HG03064 (cell line): ENCODE results near the gene GPATCH1.
"Not testable (repeated sequence)": the region's sequence is repeated elsewhere in the genome, so short reads cannot be mapped to it uniquely, and the experiment has no call there.

ENCODE experiments used
- ATAC-seq: cut with Tn5 transposase; IDR thresholded peaks from one replicate; pipeline ENCODE4 v1.9.1; 2021; ENCODE audit warnings: low read depth; ENCODE audit not compliant: unreplicated experiment

Gene GPATCH1, protein sequence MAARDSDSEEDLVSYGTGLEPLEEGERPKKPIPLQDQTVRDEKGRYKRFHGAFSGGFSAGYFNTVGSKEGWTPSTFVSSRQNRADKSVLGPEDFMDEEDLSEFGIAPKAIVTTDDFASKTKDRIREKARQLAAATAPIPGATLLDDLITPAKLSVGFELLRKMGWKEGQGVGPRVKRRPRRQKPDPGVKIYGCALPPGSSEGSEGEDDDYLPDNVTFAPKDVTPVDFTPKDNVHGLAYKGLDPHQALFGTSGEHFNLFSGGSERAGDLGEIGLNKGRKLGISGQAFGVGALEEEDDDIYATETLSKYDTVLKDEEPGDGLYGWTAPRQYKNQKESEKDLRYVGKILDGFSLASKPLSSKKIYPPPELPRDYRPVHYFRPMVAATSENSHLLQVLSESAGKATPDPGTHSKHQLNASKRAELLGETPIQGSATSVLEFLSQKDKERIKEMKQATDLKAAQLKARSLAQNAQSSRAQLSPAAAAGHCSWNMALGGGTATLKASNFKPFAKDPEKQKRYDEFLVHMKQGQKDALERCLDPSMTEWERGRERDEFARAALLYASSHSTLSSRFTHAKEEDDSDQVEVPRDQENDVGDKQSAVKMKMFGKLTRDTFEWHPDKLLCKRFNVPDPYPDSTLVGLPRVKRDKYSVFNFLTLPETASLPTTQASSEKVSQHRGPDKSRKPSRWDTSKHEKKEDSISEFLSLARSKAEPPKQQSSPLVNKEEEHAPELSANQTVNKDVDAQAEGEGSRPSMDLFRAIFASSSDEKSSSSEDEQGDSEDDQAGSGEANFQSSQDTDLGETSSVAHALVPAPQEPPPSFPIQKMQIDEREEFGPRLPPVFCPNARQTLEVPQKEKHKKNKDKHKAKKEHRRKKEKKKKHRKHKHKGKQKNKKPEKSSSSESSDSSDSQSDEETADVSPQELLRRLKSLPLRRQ

DNA sequence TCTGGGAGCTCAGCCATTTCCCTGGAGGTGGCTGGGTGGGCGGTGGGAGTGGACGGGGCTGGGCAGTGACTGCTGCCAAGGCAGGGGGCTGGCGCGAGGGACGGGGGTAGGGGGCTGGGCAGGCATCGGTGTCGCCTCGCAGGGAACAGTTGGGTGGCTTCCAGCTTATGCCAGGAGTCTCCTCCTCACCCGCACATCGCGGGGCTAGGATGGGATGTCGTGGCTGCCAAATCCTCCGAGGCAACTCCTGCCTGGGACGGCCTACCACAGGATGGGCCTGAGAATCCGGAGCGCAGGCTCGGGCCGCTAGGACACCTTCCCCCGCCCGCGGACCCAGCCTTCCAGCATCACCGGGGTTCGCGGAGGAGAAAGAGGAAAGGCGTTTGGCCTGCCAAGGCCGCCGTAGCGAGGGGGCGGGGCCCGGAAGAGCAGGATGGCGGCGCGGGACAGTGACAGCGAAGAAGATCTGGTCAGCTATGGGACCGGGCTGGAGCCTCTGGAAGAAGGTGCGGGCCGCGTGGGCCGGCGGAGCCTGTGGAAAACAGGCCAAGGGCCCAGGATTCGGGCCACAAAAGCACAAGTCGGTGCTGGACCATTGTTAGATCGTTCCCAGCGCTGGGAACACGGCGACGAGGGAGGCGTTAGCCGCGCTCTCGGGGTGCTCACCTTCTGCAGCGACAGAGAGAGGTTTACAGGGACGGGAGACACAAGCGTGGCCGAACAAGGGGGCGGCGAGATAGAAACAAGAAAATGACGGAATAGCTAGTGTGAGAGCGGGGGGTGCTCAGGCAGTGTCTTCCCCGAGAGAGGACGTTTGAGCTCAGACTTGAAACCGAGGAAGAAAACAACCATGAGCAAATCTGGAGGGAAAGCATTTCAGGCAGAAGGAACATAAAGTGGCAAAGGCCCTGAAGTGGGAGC lies at the start of gene GPATCH1:
TSS of gene GPATCH1 (plus strand) at position 421 of the 921 bp plus-strand sequence. CDS start at position 434, 13 bp downstream.
- peak; percentile 70 for ATAC-seq

DNA sequence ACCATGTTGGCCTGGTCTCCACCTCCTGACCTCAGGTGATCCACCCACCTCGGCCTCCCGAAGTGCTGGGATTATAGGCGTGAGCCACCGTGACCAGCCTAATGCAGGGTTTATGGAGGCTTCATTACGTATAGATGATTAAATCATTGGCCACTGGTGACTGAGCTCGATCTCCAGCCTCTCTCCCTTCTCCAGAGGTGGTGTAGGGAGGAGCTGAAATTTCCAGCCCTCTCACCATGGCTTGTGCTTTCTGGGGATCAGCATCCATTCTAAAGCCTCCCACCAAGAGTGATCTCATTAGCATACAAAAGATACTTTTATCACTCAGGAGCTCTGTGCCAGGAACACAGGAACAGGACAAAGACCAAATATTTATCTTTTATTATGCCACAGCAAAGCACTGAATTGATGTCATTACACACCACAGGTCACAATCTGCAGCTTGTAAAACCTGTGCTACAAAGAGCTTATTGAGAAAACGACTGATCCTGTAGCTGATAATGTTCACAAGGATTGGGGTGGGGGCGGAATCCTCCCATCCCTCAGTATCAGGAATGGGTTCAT lies 48.7 kb upstream of the GPATCH1 start:
- ATAC-seq: no peak

DNA sequence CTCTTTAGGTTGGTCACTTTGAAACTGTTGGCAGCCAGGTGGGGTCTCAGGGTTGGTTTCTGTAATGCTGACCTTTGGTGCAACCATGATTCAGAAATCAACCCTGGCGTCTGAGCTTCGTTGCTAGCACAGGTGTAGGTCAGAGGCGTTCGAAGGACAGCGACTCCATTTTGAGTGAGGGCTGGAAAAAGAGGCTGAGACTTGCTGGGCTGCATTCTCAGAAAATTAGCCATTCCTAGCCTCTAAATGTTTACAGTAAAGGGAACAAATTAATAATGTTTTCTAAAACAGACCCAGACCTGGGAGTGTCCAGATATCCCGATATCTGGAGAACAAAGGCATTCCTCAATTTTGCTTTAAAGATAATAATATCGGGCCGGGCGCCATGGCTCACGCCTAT lies 45.5 kb upstream of the GPATCH1 start:
- no peak for ATAC-seq

DNA sequence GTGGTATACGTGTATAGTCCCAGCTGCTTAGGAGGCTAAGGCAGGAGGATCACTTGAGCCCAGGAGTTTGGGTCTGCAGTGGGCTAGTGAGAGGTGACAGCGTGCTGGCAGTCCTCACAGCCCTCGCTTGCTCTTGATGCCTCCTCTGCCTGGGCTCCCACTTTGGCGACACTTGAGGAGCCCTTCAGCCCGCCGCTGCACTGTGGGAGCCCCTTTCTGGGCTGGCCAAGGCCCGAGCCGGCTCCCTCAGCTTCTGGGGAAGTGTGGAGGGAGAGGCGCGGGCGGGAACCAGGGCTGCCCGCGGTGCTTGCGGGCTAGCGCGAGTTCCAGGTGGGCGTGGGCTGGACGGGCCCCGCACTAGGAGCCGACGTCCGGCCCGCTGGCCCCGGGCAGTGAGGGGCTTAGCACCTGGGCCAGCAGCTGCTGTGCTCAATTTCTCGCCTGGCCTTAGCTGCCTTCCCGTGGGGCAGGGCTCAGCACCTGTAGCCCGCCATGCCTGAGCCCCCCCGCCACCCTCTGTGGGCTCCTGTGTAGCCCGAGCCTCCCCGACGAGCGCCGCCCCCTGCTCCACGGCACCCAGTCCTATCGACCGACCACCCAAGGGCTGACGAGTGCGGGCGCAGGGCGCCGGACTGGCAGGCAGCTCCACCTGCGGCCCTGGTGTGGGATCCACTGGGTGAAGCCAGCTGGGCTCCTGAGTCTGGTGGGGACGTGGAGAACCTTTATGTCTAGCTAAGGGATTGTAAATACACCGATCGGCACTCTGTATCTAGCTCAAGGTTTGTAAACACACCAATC lies 44.4 kb upstream of the GPATCH1 start:
- ATAC-seq: not testable (repeated sequence)

DNA sequence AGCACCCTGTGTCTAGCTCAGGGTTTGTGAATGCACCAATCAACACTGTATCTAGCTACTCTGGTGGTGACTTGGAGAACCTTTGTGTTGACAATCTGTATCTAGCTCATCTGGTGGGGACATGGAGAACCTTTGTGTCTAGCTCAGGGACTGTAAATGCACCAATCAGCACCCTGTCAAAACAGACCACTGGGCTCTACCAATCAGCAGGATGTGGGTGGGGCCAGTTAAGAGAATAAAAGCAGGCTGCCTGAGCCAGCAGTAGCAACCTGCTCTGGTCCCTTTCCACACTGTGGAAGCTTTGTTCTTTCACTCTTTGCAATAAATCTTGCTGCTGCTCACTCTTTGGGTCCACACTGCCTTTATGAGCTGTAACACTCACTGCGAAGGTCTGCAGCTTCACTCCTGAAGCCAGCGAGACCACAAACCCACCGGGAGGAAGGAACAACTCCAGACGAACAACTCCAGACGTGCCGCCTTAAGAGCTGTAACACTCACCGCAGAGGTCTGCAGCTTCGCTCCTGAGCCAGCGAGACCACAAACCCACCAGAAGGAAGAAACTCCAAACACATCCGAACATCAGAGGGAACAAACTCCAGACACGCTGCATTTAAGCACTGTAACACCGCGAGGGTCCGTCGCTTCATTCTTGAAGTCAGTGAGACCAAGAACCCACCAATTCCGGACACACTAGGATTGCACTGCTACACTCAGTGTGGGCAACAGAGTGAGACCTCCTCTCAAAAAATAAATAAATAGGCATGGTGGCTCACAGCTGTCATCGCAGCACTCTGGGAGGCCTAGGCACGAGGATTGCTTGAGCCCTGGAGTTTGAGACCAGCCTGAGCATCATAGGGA lies 43.6 kb upstream of the GPATCH1 start:
- not testable (repeated sequence) for ATAC-seq

DNA sequence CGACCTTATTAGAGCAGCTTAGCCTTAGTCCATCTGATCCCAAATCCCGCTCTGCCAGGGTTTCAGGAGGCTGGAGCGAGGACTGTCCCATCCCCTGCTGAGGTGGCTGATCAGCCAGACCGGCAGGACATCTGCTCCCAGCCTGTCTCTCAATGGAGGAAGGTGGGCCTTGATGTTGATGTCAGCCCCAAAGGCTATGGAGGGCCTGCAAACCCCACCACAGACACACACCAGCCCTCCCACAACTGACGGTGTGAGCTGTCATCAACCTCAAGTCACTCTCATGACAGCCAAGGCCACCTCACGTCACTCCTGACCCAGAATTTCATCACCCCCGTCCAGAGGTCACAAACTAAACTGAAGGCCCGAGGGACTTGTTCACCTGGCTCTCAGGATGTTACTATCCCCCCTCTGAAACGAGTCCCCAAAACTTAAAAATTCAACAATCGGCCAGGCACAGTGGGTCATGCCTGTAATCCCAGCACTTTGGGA lies 41.8 kb upstream of the GPATCH1 start:
- ATAC-seq: no peak

DNA sequence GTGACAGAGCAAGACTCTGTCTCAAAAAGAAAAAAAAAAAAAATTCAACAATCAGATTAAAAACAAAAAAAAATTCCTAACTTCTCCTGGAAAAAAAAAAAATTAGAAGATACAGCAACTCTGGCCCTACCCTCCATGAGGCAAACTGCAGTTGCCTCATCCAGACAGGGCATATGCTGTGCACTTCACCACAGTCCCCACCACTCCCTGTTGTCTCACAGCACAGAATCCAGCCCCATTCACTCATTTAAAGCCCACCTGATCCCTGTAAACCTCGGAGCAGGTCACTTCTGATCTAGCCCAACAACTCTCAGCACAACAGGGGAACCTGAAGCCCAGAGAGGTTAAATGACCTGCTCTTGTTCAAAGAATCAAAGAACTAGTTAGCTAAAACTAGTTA lies 41.2 kb upstream of the GPATCH1 start:
- no peak for ATAC-seq

DNA sequence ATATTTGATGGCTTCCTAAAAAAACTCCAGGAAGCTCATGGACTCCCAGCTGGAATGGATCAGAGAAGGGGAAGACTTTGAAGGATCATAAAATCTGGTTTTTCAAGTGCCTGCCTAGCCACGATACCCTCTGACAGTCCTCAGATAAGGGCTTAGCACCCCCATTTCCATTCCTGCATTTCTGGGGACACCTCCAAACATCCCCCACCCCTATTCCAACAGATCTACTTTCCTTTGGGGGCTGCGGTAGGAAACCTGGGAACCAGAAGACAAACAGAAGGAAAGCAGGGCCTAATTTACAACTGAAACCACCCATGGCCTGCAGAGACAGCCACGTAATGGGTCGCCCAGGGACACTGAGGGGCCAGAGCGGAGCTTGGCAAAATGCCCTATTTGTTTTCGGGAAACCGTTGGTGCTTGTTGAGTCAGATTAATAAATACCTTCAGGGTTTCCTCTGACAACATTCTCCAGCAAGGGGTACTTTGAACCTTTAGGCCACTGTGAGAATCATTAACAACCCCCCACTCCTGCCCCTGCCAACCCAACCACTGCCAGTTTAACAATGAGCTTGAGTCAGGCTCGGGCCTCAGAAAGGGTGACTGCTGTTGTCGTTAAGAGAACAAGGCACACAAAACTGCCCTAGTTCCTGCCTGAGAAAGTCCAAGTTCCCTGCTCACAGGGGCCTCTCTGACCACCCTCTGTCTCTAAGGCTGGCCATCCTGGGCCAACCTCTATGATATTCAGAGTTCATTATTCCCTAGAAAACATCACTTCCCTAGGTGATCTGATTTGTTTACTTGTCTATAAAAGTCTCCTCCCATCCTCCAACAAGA lies 39.8 kb upstream of the GPATCH1 start:
- ATAC-seq: no peak

DNA sequence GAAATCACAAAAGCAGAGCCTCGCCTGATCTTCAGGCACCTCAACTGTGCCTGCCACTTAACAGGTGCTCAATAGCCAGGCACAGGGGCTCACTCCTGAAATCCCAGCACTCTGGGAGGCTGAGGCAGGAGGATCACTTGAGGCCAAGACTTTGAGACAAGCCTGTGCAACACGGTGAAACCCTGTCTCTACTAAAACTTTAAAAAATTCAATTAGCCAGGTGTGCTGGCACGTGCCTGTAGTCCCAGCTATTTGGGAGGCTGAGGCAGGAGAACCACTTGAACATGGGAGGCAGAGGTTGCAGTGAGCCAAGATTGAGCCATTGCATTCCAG lies 39.2 kb upstream of the GPATCH1 start:
- ATAC-seq: not testable (repeated sequence)

DNA sequence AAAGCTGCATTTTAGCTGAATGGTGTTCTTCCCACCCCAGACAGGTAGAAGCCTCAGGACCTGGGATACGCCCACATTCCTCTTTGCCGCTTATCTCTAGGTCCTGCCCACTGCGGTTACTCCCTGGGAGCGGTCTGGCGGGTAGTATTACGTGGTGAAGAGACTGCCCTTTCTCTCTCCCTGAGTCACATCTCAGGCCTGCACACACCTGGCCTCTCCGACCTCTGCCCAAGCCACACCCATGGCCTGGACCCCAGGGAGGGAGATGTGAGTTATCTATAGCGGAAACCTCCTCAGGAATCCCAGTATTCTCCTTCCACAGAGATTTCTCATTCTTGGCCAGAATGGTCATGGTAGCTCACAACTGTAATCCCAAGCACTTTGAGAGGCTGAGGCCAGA lies 33.6 kb upstream of the GPATCH1 start:
- ATAC-seq: no peak

DNA sequence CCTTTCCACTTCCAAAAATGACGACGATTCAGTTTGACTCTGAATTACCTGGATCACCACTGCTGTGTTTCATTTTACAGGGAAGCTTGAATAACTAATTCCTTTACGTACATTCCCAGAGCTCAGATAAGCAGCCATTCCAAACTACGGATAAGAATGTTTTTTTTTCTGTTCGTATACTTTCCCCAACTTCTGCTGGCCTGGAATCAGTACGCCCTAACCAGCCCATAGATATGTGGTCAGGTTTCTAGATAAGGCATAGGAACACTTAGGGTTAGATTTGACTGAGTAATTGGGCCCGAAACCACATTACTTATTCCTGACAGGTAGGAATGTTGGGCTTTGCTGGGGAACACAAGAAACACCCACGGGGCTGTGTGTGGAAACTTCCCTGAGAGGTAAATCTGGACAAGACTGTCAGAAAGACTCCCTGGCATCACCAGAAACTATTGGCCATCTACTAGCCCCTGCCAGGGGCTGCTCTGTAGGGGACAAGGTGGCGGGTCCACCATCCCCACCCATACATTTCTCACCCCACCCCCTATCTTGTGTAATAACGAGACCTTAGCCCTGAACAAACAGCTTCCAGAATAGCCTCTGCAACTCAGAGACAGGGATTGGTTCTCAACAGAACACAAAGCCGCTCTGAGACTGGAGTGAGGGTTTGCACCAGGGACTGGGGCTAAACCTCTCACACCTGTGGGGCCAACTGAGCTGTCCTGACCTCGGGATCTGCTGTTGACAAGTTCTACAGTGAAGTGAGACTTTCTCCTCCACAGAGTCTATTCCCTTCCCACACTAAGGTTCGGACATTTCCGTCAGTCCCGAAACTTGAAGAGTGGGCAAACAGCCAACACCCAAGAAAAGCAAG lies 31.9 kb upstream of the GPATCH1 start:
- no peak for ATAC-seq

DNA sequence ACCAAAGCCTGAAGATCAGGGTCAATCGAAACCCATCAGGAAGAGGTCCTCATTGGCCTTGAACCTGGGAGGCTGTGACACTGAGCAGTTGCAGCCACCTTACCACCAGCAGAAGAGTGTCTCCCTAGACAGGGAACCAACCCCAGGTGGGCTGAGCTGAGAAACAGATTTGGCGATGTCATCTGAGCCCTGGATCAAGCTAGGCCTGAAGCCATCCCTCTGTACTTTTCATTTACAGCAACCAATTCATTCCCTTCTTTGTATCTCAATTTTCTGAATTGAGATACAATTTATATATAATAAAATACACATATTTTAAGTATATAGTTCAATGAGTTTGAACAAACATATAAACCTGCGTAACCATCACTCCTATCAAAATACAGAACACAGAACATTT lies 30.9 kb upstream of the GPATCH1 start:
- no peak for ATAC-seq

DNA sequence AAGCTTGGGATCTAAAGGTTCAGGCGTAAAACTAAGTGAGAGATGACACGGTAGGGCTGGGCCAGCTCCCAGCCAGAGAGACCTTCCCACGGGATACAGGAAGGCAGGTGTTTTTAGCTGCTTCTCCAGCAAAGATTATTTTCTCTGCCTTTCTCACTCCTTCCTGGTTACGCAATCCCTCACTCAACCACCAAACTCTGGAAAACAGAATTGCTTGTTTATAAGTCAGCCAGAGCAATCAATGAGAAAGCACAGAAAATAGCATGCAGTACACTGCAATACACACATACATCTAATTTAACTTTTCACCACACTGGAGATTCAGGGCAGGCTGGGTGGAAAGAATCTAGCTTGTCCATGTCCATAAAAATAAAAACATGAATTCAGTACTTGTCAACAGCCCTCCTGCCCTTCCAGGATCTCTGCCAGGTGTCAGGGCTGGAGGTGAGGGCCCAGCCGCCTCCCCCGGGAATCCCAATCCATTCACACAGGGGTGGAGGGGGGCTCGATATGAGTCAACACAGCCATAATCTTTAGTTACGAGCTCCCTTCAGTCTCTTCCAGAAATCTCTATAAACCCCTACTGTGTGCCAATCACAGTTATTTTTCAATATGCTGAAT lies 28.5 kb upstream of the GPATCH1 start:
- ATAC-seq: no peak

DNA sequence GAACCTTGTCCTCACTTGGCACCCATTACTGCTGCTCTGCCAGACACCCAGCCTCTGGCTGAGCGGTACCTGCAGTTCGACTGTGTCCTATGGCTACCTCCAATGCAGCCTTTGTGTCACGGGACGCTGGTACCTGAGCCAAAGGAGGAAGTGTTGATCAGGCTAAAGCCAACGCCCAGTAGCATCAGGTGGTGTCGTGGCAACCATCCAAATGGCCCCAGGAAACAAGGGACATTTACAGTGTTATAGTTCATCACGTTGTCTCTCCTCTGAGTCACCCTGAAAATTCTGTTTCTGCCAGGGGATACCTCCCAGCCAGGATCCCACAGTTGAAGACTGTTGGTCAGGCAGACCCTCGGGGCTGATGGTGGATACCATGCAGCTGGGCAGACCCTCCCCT lies 26.4 kb upstream of the GPATCH1 start:
- ATAC-seq: no peak

DNA sequence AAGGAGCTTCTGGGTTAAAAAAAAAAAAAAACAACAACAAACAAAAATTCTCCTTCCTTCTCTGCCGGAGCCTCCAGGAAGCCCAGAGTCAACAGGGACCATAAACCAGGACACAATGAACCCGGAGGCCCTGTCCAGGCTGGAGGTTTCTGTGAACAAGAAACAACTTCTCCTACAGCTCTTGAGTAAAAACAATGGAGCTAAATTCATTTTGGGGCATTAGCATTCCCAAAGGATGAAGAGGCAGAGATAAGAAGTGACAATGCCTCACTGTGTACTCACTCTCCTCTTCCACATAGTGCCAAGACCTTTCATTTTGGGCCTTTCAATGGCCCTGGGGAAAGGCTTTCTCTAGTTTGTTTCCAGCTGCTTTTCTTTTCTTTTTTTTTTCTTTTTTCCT lies 25.3 kb upstream of the GPATCH1 start:
- ATAC-seq: no peak

DNA sequence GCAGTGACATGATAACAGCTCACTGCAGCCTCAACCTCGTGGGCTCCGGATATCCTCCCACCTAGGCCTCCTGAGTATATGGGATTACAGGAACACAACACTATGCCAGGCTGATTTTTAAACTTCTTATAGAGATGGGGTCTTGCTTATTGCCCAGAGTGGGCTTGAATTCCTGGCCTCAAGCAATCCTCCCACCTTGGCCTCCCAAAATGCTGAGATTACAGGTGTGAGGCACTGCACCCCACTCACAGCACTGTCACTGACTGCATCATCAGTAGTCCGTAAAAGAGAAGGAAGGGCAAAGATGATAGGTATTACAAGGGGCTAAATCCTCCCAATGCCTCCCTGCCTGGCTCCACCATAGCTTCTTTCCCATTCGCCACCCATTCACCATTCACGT lies 20.4 kb upstream of the GPATCH1 start:
- ATAC-seq: no peak
